HL-60/S4 treated with retinoic acid at 250 ng/mL for 4 days and 3 days (cell line): ENCODE results near the gene TPD52L1.
"Not testable (repeated sequence)": the region's sequence is repeated elsewhere in the genome, so short reads cannot be mapped to it uniquely, and the experiment has no call there.

Source experiments
- in situ Hi-C: fragments of 300-500 bp; cut with MboI; formaldehyde crosslinking; loops from 2 replicates; pipeline ENCODE4 v1.7.0; 2022; ENCODE audit warnings: low sequenced_read_pairs

Gene TPD52L1

GRCh38 chr6:125140808-125141207 is 12.8 kb upstream of the TPD52L1 start:
- in situ Hi-C loops: no loop called here

DNA sequence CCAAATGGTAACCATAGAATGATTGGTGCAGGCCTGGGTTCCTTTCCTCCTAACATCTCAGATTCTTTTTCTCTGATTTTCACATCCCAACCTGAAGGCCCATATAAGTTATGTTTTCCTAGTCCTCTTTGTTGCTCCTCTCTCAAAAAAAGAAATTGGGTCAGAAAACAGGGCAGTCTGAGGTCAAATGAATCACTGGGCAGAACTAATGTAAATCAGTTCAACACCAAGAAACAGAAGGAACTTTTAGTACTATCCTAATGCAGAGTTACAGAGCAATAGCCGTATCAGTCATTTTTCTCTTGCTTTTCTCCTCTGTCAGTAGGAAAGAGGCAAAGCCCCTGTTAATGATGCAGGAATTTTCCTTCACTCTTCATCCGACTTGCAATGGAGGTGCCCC is 11.0 kb upstream of the TPD52L1 start:
- in situ Hi-C loops: no loop called here

- in situ Hi-C loops: no loop called here
These were observed 8.8 kb upstream of the TPD52L1 start for GRCh38 chr6:125144822-125145221.

DNA sequence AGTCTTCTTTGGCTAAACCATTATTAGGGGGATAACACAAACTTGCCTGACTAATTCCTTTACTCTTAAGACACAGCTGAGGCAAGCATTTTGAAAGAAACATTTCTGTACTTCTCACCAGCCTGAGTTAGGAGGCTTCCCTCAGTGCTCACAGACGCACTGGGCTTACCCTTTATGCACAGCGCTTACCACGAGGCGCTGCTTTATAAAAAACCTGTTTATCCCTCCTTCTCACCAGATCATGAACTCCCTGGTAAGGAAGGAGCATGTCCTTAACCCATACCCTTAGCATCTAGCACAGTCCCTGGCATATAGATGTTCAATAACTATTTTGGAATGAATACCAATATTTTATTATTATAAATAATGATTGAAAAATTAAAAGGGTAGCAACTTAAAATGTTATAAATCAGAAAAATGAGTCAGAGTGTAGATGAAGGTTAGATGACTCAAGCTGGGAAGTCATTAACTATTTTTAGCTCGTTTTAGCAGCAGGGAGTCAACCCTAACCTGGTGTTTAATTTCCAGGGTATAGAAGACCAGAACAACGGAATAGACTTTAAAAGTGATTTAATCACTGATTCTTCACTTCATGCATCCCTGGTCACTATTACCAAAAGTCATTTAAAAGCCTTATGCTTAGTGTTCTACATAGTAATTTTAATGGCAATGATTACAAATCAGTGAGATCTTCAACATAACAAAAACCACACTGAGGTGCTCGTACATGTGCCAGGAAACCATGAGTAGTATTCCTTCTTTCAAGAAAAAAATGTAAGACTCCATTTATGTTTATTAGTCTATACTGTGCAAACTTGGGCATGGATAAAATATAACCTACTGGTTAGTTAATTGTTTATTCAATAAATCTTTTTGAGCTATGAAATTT is 4.1 kb upstream of the TPD52L1 start:
- in situ Hi-C loops: no loop called here

- in situ Hi-C loops: no loop called here
These were observed 1.9 kb upstream of the TPD52L1 start for GRCh38 chr6:125151700-125152099.

- in situ Hi-C loops: no loop called here
These were observed 666 bp downstream of the TPD52L1 start for GRCh38 chr6:125154118-125154760.

DNA sequence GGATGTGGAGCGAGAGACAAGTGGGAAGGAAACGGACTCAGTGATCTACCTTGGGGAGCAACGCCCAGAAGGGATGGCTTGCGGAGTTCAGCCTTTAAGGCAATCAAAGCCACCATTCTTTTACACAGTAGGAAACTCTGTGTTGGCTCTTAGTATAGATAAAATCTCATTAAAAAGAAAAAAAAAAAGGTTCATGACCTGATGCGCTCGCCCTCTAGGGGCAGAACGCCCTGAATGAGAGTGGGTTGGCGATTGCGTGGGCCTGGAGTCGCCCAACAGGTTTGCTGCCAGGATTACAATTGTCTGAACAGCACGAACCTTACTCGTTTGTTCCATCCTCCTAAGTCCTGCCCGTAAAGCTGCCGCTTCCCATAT is 1.2 kb downstream of the TPD52L1 start:
- in situ Hi-C loops: no loop called here

DNA sequence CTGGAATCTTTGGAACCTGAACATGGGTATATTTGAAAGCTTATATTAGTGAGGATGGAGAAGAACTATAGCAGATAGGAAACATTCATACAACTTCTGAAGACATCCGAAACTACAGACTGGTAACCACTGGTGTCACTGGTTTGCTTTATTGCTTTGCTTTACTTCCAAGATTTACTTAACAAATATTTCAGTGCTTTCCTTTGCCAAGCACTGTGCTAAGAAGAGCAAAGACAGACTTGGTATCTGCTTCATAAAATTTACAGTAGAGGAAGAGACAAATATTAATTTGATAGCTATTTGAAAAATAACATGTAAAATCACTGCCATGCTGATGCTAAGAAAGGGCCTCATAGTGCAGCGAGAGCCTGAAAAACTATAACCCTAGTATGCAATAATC is 1.8 kb downstream of the TPD52L1 start:
- in situ Hi-C loops: no loop called here

- in situ Hi-C loops: no loop called here
These were observed 2.9 kb downstream of the TPD52L1 start for GRCh38 chr6:125156496-125156895.

GRCh38 chr6:125157280-125157679 is 3.7 kb downstream of the TPD52L1 start:
- in situ Hi-C loops: no loop called here

GRCh38 chr6:125157725-125158124 is 4.2 kb downstream of the TPD52L1 start:
- in situ Hi-C loops: no loop called here

DNA sequence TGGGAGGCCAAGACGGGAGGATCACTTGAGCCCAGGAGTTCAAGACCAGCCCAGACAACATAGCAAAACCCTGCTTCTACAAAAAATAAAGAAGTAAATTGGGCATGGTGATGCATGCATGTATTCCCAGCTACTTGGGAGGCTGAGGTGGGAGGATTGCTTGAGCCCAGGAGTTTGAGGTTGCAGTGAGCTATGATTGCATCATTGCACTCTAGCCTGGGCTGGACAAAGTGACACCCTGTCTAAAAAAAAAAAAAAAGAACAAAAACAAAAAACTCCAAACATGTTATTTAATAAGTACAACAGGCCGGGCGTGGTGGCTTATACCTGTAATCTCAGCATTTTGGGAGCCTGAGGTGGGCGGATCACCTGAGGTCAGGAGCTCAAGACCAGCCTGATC is 9.8 kb downstream of the TPD52L1 start:
- in situ Hi-C loops: not testable (repeated sequence)

GRCh38 chr6:125163811-125164210 is 10.2 kb downstream of the TPD52L1 start:
- in situ Hi-C loops: no loop called here

DNA sequence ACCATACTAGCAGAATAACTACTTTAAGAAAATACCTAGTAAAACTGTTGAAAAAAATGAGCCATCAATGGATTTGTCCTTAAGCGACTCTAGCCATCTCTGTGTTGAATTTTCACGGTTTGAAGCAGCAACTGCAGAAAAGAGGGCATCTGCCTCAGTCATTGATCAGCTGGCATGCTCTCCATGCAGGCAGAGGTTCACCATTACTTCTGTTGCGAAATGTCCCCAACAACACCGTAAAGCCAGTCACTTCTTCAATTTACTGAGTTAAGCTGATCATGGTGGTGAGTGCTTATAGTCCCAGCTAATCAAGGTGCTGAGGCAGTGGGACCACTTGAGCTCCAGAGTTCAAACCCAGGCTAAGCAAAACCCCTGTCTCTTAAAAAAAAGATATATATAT is 11.1 kb downstream of the TPD52L1 start:
- in situ Hi-C loops: no loop called here

DNA sequence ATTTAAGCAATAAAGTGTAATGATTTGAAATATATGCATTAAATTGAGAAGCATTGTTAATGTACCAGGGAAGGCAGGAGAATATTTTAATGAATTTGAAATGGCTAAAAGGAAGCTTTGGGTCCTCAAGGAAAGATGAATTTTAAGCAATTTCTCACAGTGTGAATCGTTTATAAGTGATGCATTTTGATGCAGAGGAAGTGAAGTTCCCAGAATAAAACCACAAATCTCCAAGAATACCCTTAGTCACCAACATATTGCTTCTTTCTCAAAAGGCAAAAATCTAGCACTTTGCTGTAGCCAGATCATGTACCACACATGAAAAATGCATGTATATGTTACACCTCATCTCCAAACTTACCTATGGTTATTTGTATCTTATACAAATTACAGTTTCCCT is 11.7 kb downstream of the TPD52L1 start:
- in situ Hi-C loops: no loop called here

- in situ Hi-C loops: no loop called here
These were observed 12.2 kb downstream of the TPD52L1 start for GRCh38 chr6:125165776-125166175.

DNA sequence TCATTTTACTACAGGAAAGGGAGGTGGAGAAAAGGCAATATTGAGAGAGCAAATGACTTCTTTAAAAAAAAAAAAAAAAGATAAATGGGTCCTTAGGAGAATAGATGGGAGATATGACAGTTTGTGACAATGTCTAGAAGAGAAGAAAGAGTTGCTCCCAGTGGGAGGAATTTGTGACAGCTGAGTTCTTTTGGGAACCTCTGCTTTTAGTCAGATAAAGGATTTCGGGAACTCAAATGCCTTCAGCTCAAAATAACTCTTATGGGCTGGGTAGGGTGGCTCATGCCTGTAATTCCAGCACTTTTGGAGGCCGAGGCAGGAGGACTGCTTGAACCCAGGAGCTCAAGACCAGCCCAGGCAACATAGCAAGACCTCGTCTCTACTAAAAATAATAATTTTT is 13.1 kb downstream of the TPD52L1 start:
- in situ Hi-C loops: no loop called here

DNA sequence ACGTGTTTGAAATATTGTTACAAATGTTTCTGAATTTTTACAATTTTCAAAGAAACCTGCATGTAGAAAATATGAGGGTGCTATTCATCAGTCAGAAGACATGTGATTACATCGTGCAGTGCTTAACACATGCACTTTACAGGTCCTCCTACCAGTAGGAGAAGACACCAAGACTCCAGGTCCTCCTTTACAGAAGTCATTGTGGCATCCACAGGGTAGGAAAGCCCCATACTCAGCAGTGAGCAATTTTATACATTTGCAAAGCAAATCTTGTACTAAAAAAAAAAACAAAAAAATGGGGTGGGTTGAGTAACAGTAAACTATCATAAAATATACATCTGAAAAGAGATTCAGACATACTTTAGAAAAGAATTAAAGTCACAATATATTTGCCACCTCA is 14.0 kb downstream of the TPD52L1 start:
- in situ Hi-C loops: no loop called here

- in situ Hi-C loops: no loop called here
These were observed 15.5 kb downstream of the TPD52L1 start for GRCh38 chr6:125169058-125169457.

DNA sequence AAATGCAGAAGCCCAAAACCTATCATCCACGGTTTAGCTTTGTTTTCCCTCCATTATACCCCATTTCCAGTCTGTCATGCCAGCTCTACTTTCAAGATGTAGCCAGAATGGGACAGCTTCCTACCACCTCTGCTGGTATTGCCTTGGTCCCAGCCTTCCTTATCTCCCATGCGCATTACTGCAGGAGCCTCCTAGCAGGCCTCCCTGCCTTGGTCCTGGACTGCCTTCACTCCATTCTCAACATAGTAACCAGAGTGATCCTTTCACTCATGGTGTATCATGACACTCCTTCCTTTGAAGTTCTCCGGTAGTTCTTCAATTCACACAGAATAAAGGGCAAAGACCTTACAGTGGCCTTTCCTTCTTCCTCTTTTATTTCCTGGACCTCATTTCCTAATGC is 15.9 kb downstream of the TPD52L1 start:
- in situ Hi-C loops: no loop called here

GRCh38 chr6:125170376-125170775 is 16.8 kb downstream of the TPD52L1 start:
- in situ Hi-C loops: no loop called here

GRCh38 chr6:125173341-125174095 is 19.9 kb downstream of the TPD52L1 start:
- in situ Hi-C loops: no loop called here
